H1 (cell line): Measurements from ENCODE around the gene PCBP1. TPM values are rescaled to one million over a fixed set of nuclear protein-coding genes. Genes with fewer than 3 reads are reported as not detected.

Experiments
- CTCF ChIA-PET: fragments of 300-600 bp; sonication (Branson Sonifier 250); formaldehyde crosslinking; loops from one replicate; lab custom pipeline; 2021; ENCODE audit not compliant: partially characterized antibody; lab: Charles Lee
- POLR2A ChIA-PET: fragments of 300-600 bp; sonication (Branson Sonifier 250); formaldehyde crosslinking; loops from one replicate; lab custom pipeline; 2021; ENCODE audit warnings: inconsistent platforms; ENCODE audit not compliant: partially characterized antibody; lab: Charles Lee
- DNase-seq, 2 experiments: peaks; one replicate each; pipeline versions ENCODE4 v3.0.0 to v3.0.0-alpha.2; 2010 to 2022; ENCODE audit warnings: low spot score in 2 of 2, low read depth in 1 of 2, mixed read lengths in 1 of 2
- FAIRE-seq: peaks from 2 replicates; lab custom pipeline; 2011; peaks lifted over from hg19 to GRCh38; lab: Jason Lieb, UNC
- H2AFZ ChIP-seq: 2 replicates; pipeline ENCODE4 v1.8.1; 2012; ENCODE audit warnings: low read length, inconsistent platforms
- H2AK5ac ChIP-seq: 2 replicates; pipeline ENCODE4 v1.6.1; 2013; ENCODE audit warnings: low read depth, low read length
- H2BK120ac ChIP-seq: replicated peaks from 2 replicates; pipeline ENCODE3; 2013; ENCODE audit warnings: low read depth, low read length, inconsistent platforms
- H2BK12ac ChIP-seq: 2 replicates; pipeline ENCODE4 v1.6.1; 2013; ENCODE audit warnings: low read depth, low read length
- H2BK15ac ChIP-seq: 2 replicates; pipeline ENCODE4 v1.6.1; 2013; ENCODE audit warnings: low read length
- H2BK20ac ChIP-seq: 2 replicates; pipeline ENCODE4 v1.6.1; 2013; ENCODE audit warnings: low read length
- H2BK5ac ChIP-seq: 2 replicates; pipeline ENCODE4 v1.6.1; 2013; ENCODE audit warnings: low read depth, low read length
- H3K14ac ChIP-seq: 2 replicates; pipeline ENCODE4 v1.6.1; 2013; ENCODE audit warnings: inconsistent platforms; ENCODE audit not compliant: insufficient read length
- H3K18ac ChIP-seq: 2 replicates; pipeline ENCODE4 v1.6.1; 2013; ENCODE audit warnings: low read length; ENCODE audit errors: extremely low read depth
- H3K23ac ChIP-seq: 2 replicates; pipeline ENCODE4 v1.6.1; 2013; ENCODE audit warnings: inconsistent platforms; ENCODE audit not compliant: insufficient read length
- H3K23me2 ChIP-seq: 2 replicates; pipeline ENCODE4 v1.6.1; 2013; ENCODE audit warnings: low read depth, low read length
- H3K27ac ChIP-seq: 2 replicates; pipeline ENCODE4 v1.6.1; 2011; ENCODE audit warnings: low read depth, low read length, inconsistent platforms
- H3K27me3 ChIP-seq, 4 experiments: replicated peaks in 1 of 4; 1 replicate in 1 of 4; 2 replicates in 3 of 4; pipeline versions ENCODE4 v1.6.1 to v1.8.1; 2011 to 2013; ENCODE audit warnings: low read length in 3 of 4, mild to moderate bottlenecking in 3 of 4, inconsistent platforms in 2 of 4, mixed read lengths in 2 of 4, moderate library complexity in 1 of 4; ENCODE audit not compliant: control insufficient read depth in 3 of 4, insufficient read depth in 3 of 4; ENCODE audit errors: extremely low read depth in 1 of 4
- H3K36me3 ChIP-seq, 4 experiments: 2 replicates each; pipeline versions ENCODE4 v1.6.1 to v1.8.1; 2011 to 2013; ENCODE audit warnings: mild to moderate bottlenecking in 4 of 4, low read length in 3 of 4, moderate library complexity in 2 of 4, control low read depth in 1 of 4, inconsistent platforms in 1 of 4; ENCODE audit not compliant: insufficient read depth in 4 of 4, control insufficient read depth in 2 of 4
- H3K4ac ChIP-seq: replicated peaks from 2 replicates; pipeline ENCODE3; 2013; ENCODE audit warnings: low read length, low read depth, mixed read lengths, inconsistent platforms; ENCODE audit not compliant: insufficient read length
- H3K4me1 ChIP-seq, 4 experiments: replicated peaks in 1 of 4; 1 replicate in 1 of 4; 2 replicates in 3 of 4; pipeline versions ENCODE4 v1.6.1 to v1.8.1; 2011 to 2013; ENCODE audit warnings: low read length in 3 of 4, inconsistent platforms in 2 of 4, mixed read lengths in 1 of 4; ENCODE audit not compliant: insufficient read depth in 4 of 4, control insufficient read depth in 3 of 4
- H3K4me2 ChIP-seq, 2 experiments: 2 replicates each; pipeline versions ENCODE4 v1.6.1 to v1.8.1; 2011 to 2013; ENCODE audit warnings: low read depth in 2 of 2, low read length in 2 of 2, control low read depth in 1 of 2, inconsistent platforms in 1 of 2, mild to moderate bottlenecking in 1 of 2; ENCODE audit not compliant: insufficient read depth in 1 of 2
- H3K4me3 ChIP-seq, 4 experiments: fragments of 200-600, 300-600 bp in 1 of 4; sonication (generic), shearing (Covaris generic), sonication (Bioruptor Twin) in 1 of 4; 2 replicates each; pipeline versions ENCODE4 v1.5.1 to v1.8.1; 2011 to 2016; ENCODE audit warnings: low read length in 4 of 4, low read depth in 3 of 4, control low read depth in 2 of 4, inconsistent platforms in 2 of 4, mild to moderate bottlenecking in 2 of 4, mixed read lengths in 1 of 4, moderate library complexity in 1 of 4; ENCODE audit not compliant: insufficient read depth in 2 of 4; ENCODE audit errors: extremely low read depth in 1 of 4
- H3K56ac ChIP-seq: replicated peaks from 2 replicates; pipeline ENCODE3; 2013; ENCODE audit warnings: low read depth, mild to moderate bottlenecking, mixed read lengths, low read length, inconsistent platforms; ENCODE audit not compliant: insufficient read length
- H3K79me1 ChIP-seq: 2 replicates; pipeline ENCODE4 v1.6.1; 2013; ENCODE audit warnings: low read depth, low read length, control low read depth
- H3K79me2 ChIP-seq, 2 experiments: 2 replicates each; pipeline versions ENCODE4 v1.6.1 to v1.8.1; 2012 to 2013; ENCODE audit warnings: low read length in 2 of 2, mild to moderate bottlenecking in 2 of 2, inconsistent platforms in 1 of 2; ENCODE audit not compliant: insufficient read depth in 2 of 2, control insufficient read depth in 1 of 2
- H3K9ac ChIP-seq, 4 experiments: replicated peaks in 1 of 4; 1 replicate in 1 of 4; 2 replicates in 3 of 4; pipeline versions ENCODE4 v1.6.1 to v1.8.1; 2011 to 2013; ENCODE audit warnings: low read depth in 3 of 4, low read length in 3 of 4, control low read depth in 2 of 4, mild to moderate bottlenecking in 2 of 4, moderate library complexity in 2 of 4, inconsistent platforms in 1 of 4; ENCODE audit errors: extremely low read depth in 1 of 4
- H3K9me3 ChIP-seq, 2 experiments: 2 replicates each; pipeline versions ENCODE4 v1.6.1 to v1.8.1; 2012 to 2013; ENCODE audit warnings: mild to moderate bottlenecking in 2 of 2, moderate library complexity in 2 of 2, control low read depth in 1 of 2, inconsistent platforms in 1 of 2, low read depth in 1 of 2, low read length in 1 of 2, mixed read lengths in 1 of 2; ENCODE audit not compliant: insufficient read depth in 2 of 2
- H4K20me1 ChIP-seq, 2 experiments: replicated peaks in 1 of 2; 2 replicates each; pipeline versions ENCODE3 to v1.8.1; 2011 to 2013; ENCODE audit warnings: inconsistent platforms in 2 of 2, low read length in 2 of 2, mild to moderate bottlenecking in 1 of 2; ENCODE audit not compliant: insufficient read depth in 2 of 2, control insufficient read depth in 1 of 2
- H4K5ac ChIP-seq: 2 replicates; pipeline ENCODE4 v1.6.1; 2013; ENCODE audit warnings: low read length, low read depth, mixed read lengths, inconsistent platforms; ENCODE audit not compliant: insufficient read length
- H4K8ac ChIP-seq: 2 replicates; pipeline ENCODE4 v1.8.0; 2013; ENCODE audit warnings: mild to moderate bottlenecking, moderate library complexity, low read length, inconsistent platforms; ENCODE audit not compliant: insufficient read depth; ENCODE audit errors: extremely low read depth
- H4K91ac ChIP-seq: replicated peaks from 2 replicates; pipeline ENCODE3; 2013; ENCODE audit warnings: low read length, mixed read lengths, inconsistent platforms; ENCODE audit not compliant: insufficient read length
- ATF3 ChIP-seq: IDR thresholded peaks from 2 replicates; pipeline ENCODE4 v1.6.1; 2011; ENCODE audit warnings: low read depth, mild to moderate bottlenecking, low read length; ENCODE audit not compliant: insufficient read depth
- CHD2 ChIP-seq: IDR thresholded peaks from 2 replicates; pipeline ENCODE4 v1.6.1; 2012; ENCODE audit warnings: low read length, improper control_type of control experiment
- CTBP2 ChIP-seq: IDR thresholded peaks from 2 replicates; pipeline ENCODE4 v1.7.0; 2011; ENCODE audit warnings: borderline replicate concordance, mild to moderate bottlenecking, moderate library complexity, mixed read lengths, low read length; ENCODE audit not compliant: insufficient read depth, insufficient read length
- EP300 ChIP-seq, 2 experiments: IDR thresholded peaks; 1 replicate in 1 of 2; 2 replicates in 1 of 2; pipeline ENCODE4 v1.6.1; 2011 to 2012; ENCODE audit warnings: low read depth in 2 of 2, low read length in 2 of 2, mild to moderate bottlenecking in 2 of 2, borderline replicate concordance in 1 of 2, inconsistent platforms in 1 of 2, moderate library complexity in 1 of 2
- EZH2 ChIP-seq: fragments of 200-600 bp; sonication (generic); IDR thresholded peaks from 2 replicates; pipeline ENCODE4 v1.7.1; 2012; ENCODE audit warnings: low read depth, mild to moderate bottlenecking, moderate library complexity, low read length, inconsistent platforms; ENCODE audit not compliant: severe bottlenecking
- GABPA ChIP-seq: IDR thresholded peaks from 2 replicates; pipeline ENCODE4 v1.6.1; 2011; ENCODE audit warnings: mild to moderate bottlenecking, low read length, moderate library complexity, borderline replicate concordance; ENCODE audit not compliant: insufficient read depth
- KDM1A ChIP-seq: fragments of 200-600, 300-600 bp; sonication (generic); IDR thresholded peaks from 2 replicates; pipeline ENCODE4 v1.7.1; 2016; ENCODE audit warnings: mild to moderate bottlenecking, low read length, borderline replicate concordance
- MAFK ChIP-seq: IDR thresholded peaks from 2 replicates; pipeline ENCODE4 v1.6.1; 2012; ENCODE audit warnings: low read depth, mild to moderate bottlenecking, improper control_type of control experiment, low read length
- NANOG ChIP-seq: IDR thresholded peaks from 2 replicates; pipeline ENCODE4 v1.6.1; 2011; ENCODE audit warnings: low read length, low read depth, mild to moderate bottlenecking, inconsistent platforms; ENCODE audit not compliant: insufficient read depth, poor library complexity, severe bottlenecking
- PHF8 ChIP-seq: fragments of 200-600 bp; sonication (generic); conservative IDR thresholded peaks from 2 replicates; pipeline ENCODE4 v1.7.1; 2012; ENCODE audit warnings: low read depth, mild to moderate bottlenecking, inconsistent platforms, low read length, moderate library complexity
- POLR2A ChIP-seq, 2 experiments: IDR thresholded peaks; 1 replicate in 1 of 2; 2 replicates in 1 of 2; pipeline ENCODE4 v1.6.1; 2011; ENCODE audit warnings: low read depth in 2 of 2, low read length in 2 of 2, mild to moderate bottlenecking in 2 of 2; ENCODE audit errors: control extremely low read depth in 1 of 2
- SIX5 ChIP-seq: IDR thresholded peaks from 2 replicates; pipeline ENCODE4 v1.6.1; 2011; ENCODE audit warnings: mild to moderate bottlenecking, low read depth, low read length
- SRF ChIP-seq: IDR thresholded peaks from 2 replicates; pipeline ENCODE4 v1.6.1; 2011; ENCODE audit warnings: mild to moderate bottlenecking, low read depth, low read length, moderate library complexity
- TAF7 ChIP-seq: optimal IDR thresholded peaks from 2 replicates; pipeline ENCODE3; 2011; ENCODE audit warnings: low read depth, mild to moderate bottlenecking, inconsistent platforms, low read length, moderate library complexity, borderline replicate concordance
- WGBS, 2 experiments: shearing (Covaris generic) in 1 of 2; methylation state at CpG; one replicate each; pipeline versions ENCODE4 v1.1.6 to v1.1.7; 2013 to 2015; ENCODE audit warnings: low lambda C conversion rate in 2 of 2, mixed read lengths in 2 of 2, inconsistent platforms in 1 of 2, low coverage in 1 of 2, missing lambda C conversion rate in 1 of 2; ENCODE audit not compliant: insufficient replicate concordance in 2 of 2, insufficient coverage in 1 of 2, insufficient read length in 1 of 2; ENCODE audit errors: extremely low coverage in 1 of 2, missing lambda C conversion rate in 1 of 2; 5-methylcytosine and 5-hydroxymethylcytosine counted together
- polyA plus RNA-seq, 7 experiments: library from polyadenylated mRNA; depleted of rRNA in 3 of 7; stranded (reverse) in 5 of 7; unstranded in 2 of 7; fragments of >200 nt in 5 of 7; fragments of 200-250 nt in 2 of 7; gene quantifications; 1 replicate in 5 of 7; 2 replicates in 1 of 7; 4 replicates in 1 of 7; pipeline versions ENCODE4 v1.2.1 to v1.2.3, GENCODE V29; 2011 to 2013; ENCODE audit warnings: missing spikeins in 2 of 7, mixed read lengths in 2 of 7
- total RNA-seq: library from RNA; stranded (reverse); fragmentation: NEBNext Ultra II Directional; extraction: Animal tissue kit (Norgen Biotek cat#: 25700); gene quantifications from 2 replicates; pipeline ENCODE4 v1.2.1, GENCODE V29; 2021

PCBP1 gene
- total and polyA plus RNA-seq, 2 of the 8 experiments (the other 6 are each of a cell fraction or from before 2014, with no cell fraction given) = 279 to 493 TPM

GRCh38 chr2:70133127-70133452 lies 45.8 kb downstream of the PCBP1 start:
- Histone ChIP-seq H2AFZ (no peak overlapping the region), H2BK20ac (no peak overlapping the region), H4K8ac (no peak overlapping the region), H3K9ac (no peak overlapping the region), H3K79me2 (no peaks in the 10 kb centered on the region), H3K56ac (no peak overlapping the region), H3K14ac (no peak overlapping the region), H3K4me3 (no peak overlapping the region), H4K5ac (no peak overlapping the region), H4K91ac (no peak overlapping the region), H2BK120ac (no peak overlapping the region), H3K27me3 (no peaks in the 10 kb centered on the region), H3K9me3 (no peaks in the 10 kb centered on the region), H2BK15ac (no peak overlapping the region), H4K20me1 (no peaks in the 10 kb centered on the region), H3K27ac (no peak overlapping the region), H3K4me2 (no peak overlapping the region), H3K4me1 (peaks cover 2 to 12% (median 8%) of the 10 kb centered on the region in 4 experiments; a peak in 5 of 7 replicates), H3K79me1 (no peaks in the 10 kb centered on the region), H3K23ac (no peak overlapping the region), H2AK5ac (no peak overlapping the region), H2BK12ac (no peak overlapping the region), H3K18ac (no peak overlapping the region), H2BK5ac (no peak overlapping the region), H3K36me3 (no peaks in the 10 kb centered on the region), H3K4ac (no peak overlapping the region), H3K23me2 (no peaks in the 10 kb centered on the region)
- ChIA-PET POLR2A (interaction anchor here (1.2 to 51.3 kb wide), 7 partner anchors 10 to 219 kb away, joined by 3 to 1553 read pairs (median 9); partner anchors contain the start of genes C2orf42 and PCBP1), CTCF (interaction anchor here (0.6 kb wide), 1 partner anchor 39 kb away, joined by 3 read pairs; no protein-coding TSS in a partner anchor)
- WGBS, 2 experiments = 75% methylated on average over 1 of the region's 1 CpG; no CpG with 5 or more reads in 1 of the 2 experiments
- DNase-seq (no peak), FAIRE-seq (no peak)
- TF ChIP-seq MAFK = no peak
- no peak for TF ChIP-seq SRF
- no peak for TF ChIP-seq POLR2A (IDR thresholded peaks at IDR 0.05; ENCODE audit: control extremely low read depth in 1 of 2, low read depth in 2 of 2, low read length in 2 of 2)
- no peak for TF ChIP-seq EP300 (IDR thresholded peaks at IDR 0.05; ENCODE audit: borderline replicate concordance in 1 of 2, low read depth in 2 of 2, low read length in 2 of 2)
- TF ChIP-seq CHD2 = no peak
- no peak for TF ChIP-seq ATF3
- TF ChIP-seq CTBP2 = no peak
- TF ChIP-seq SIX5 = no peak
- no peak for TF ChIP-seq KDM1A
- TF ChIP-seq NANOG = no peak
- TF ChIP-seq TAF7 = no peak
- TF ChIP-seq PHF8 = no peak
- no peak for TF ChIP-seq GABPA
- no peak for TF ChIP-seq EZH2
